Stimulated activated naive CD8-positive, alpha-beta T cell treated with anti-CD3 and anti-CD28 coated beads, Interleukin-15, Interleukin-2, amounts not matched to agents 100 ng/mL and 50 ng/mL, for 24 hours (primary cell): Measurements from ENCODE around the gene CNNM3.

Source experiments
- H3K27ac Mint-ChIP-seq: one replicate; pipeline ENCODE4 v1.8.0; 2021; ENCODE audit warnings: mild to moderate bottlenecking, mixed read lengths
- H3K27me3 Mint-ChIP-seq: one replicate; pipeline ENCODE4 v1.8.0; 2021; ENCODE audit warnings: mixed read lengths
- H3K36me3 Mint-ChIP-seq: one replicate; pipeline ENCODE4 v1.8.0; 2021; ENCODE audit warnings: low read depth, mixed read lengths
- H3K4me1 Mint-ChIP-seq: one replicate; pipeline ENCODE4 v1.8.0; 2021; ENCODE audit warnings: low read depth, mixed read lengths
- H3K4me3 Mint-ChIP-seq: one replicate; pipeline ENCODE4 v1.8.0; 2021; ENCODE audit warnings: mild to moderate bottlenecking, mixed read lengths
- H3K9me3 Mint-ChIP-seq: one replicate; pipeline ENCODE4 v1.8.0; 2021; ENCODE audit warnings: mixed read lengths

CNNM3 gene

DNA sequence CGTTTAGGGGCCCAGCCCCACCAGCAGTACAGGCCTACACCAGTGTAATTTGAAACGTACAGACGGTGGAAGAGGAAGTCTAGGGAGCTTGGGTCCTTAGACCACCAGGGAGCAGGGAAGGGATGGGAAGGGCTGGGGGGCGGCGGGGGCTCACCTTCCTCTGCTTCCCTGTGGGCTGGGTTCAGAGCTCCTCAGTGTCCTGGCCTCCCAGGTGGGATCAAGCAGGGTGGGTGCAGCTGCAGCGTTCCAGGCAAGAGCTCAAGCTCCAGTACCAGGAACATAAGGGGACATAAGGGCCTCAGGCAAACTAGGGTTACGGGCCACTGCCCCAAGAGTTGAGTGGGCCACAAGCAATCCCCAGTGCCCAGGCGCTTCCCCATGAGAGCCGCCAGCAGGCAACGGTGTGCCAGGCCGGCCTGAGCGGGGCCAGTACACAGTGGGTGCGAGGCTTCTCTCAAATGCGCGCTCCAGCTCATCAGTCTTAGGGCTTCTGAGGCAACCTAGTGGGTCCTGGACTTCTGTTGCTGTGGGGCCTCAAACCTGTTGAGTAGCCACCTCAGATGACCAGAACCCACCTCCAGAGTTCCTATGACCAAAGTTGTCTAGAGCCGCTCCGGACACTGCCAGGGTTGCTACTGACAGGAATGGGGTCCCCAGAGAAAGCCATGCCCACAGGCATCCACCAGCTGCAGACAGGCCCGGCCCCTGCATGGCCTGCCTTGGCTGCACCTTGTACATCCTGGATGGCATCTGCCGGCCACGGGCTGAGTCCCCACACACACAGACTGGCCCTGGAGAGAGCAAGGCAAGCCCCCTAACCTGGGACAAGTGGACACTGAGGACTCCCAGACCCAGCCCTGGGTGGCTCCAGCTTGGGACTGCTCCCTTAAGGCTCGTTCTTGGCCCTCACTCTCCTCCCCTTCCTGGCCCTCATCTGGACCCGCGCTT lies 22.6 kb downstream of the CNNM3 start:
- peak overlapping the region; percentile 49 for H3K27ac Mint-ChIP-seq

DNA sequence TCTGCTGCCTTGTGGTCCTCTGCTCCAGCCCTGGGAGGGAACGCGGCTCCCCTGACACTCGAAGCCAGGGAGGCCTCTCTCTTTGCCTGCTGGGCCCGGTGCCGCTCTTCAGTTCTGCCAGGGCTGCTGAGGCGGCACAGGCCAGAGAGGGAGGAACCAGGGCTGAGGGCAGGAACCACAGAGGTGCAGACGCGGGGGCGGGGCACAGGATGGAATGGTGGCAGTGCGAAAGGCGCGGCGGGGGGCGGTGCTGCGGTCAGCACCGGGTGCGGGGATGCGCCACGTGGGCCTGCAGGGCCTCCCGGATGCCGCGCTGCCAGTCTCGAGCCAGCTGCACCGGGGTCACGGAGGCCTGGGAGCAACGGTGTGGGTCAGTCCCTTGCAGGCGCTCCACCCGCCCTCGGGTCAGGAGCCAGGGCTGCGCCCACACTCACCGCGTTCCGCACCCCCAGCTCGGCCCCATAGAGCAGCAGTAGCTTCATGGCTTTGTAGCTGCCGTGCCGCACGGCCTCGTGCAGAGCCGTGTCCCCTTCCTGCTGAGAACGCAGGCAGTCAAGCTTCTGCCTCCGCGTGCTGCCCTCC lies 23.3 kb downstream of the CNNM3 start:
- Mint-ChIP-seq H3K4me3 (no peak overlapping the region), H3K4me1 (peaks cover 19% of the 10 kb centered on the region), H3K27me3 (no peaks in the 10 kb centered on the region), H3K36me3 (peaks cover 11% of the 10 kb centered on the region), H3K27ac (peak overlapping the region; percentile 49), H3K9me3 (no peaks in the 10 kb centered on the region)

More for the DNA sequence above, 22.6 kb downstream of the CNNM3 start:
- no peak overlapping the region for H3K4me3 Mint-ChIP-seq
- no peaks in the 10 kb centered on the region for H3K9me3 Mint-ChIP-seq
- peaks cover 19% of the 10 kb centered on the region for H3K4me1 Mint-ChIP-seq
- peaks cover 12% of the 10 kb centered on the region for H3K36me3 Mint-ChIP-seq
- no peaks in the 10 kb centered on the region for H3K27me3 Mint-ChIP-seq

DNA sequence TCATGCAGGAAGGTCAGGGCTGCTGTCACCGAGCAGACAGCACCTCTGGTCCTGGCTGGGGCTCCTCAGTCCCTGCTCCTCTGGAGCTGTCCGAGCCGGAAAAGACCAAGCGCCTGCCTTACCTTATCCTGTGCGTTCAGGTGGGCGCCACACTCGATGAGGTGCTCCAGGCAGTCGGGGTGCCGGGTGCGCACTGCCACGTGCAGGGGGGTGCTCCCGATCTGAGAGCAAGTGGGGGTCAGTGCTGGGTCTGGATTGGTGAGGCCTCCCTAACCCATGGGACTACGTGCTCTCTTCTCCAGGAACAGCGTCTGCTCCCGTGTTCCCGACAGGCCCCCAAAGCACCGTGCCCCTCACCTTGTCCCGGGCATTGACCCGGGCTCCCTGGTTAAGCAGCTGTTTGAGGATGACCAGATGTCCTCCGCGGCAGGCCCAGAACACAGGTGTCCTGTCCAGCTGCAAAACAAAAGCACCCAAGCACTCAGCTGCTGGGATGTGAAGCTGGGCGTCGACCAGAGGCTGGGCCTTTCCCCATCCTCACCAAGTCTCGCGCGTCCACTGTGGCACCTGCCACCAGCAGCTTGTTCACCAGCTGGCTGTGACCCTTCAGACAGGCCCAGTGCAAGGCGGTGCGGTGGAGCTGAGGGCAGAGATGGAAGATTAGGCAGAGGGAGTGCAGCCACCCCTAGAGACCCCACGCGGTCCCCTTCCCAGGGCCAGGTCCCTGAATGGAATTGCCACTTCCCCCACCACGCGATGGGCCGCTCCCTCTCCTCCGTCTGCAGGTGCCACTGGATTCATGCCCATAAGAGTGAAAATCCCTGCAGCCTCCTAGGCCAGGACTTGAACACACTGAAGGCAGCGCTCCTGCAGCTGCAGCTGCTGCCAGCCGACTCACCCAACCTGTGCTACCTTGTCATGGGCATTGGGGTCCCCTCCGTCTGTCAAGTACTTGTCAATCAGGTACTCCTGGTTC lies 24.1 kb downstream of the CNNM3 start:
- H3K27ac Mint-ChIP-seq, result peak overlapping the region; percentile 45
- H3K27me3 Mint-ChIP-seq, result no peaks in the 10 kb centered on the region
- H3K4me1 Mint-ChIP-seq, result peaks cover 19% of the 10 kb centered on the region
- no peaks in the 10 kb centered on the region for H3K9me3 Mint-ChIP-seq
- no peak overlapping the region for H3K4me3 Mint-ChIP-seq
- H3K36me3 Mint-ChIP-seq, result peaks cover 6% of the 10 kb centered on the region

GRCh38 chr2:96841701-96842495 lies 25.8 kb downstream of the CNNM3 start:
- no peaks in the 10 kb centered on the region for H3K9me3 Mint-ChIP-seq
- no peaks in the 10 kb centered on the region for H3K27me3 Mint-ChIP-seq
- no peak overlapping the region for H3K4me3 Mint-ChIP-seq
- peaks cover 19% of the 10 kb centered on the region for H3K4me1 Mint-ChIP-seq
- no peak overlapping the region for H3K27ac Mint-ChIP-seq
- H3K36me3 Mint-ChIP-seq, result peaks cover 6% of the 10 kb centered on the region

GRCh38 chr2:96842600-96842999 lies 26.5 kb downstream of the CNNM3 start:
- Mint-ChIP-seq H3K9me3 (no peaks in the 10 kb centered on the region), H3K27ac (no peak overlapping the region), H3K4me1 (peaks cover 19% of the 10 kb centered on the region), H3K36me3 (peaks cover 10% of the 10 kb centered on the region), H3K27me3 (no peaks in the 10 kb centered on the region), H3K4me3 (no peak overlapping the region)

GRCh38 chr2:96843538-96844268 lies 27.6 kb downstream of the CNNM3 start, which contains the start of gene ANKRD23:
Gene ANKRD23 (minus strand): TSS chr2:96844021. CDS start chr2:96843992, 29 bp downstream.
- Mint-ChIP-seq H3K27ac (peak within 1 kb of the TSS; percentile 26), H3K36me3 (peaks cover 17% of the 10 kb centered on the region), H3K9me3 (no peaks in the 10 kb centered on the region), H3K4me3 (no peak within 1 kb of the TSS), H3K4me1 (peaks cover 19% of the 10 kb centered on the region), H3K27me3 (no peaks in the 10 kb centered on the region)

DNA sequence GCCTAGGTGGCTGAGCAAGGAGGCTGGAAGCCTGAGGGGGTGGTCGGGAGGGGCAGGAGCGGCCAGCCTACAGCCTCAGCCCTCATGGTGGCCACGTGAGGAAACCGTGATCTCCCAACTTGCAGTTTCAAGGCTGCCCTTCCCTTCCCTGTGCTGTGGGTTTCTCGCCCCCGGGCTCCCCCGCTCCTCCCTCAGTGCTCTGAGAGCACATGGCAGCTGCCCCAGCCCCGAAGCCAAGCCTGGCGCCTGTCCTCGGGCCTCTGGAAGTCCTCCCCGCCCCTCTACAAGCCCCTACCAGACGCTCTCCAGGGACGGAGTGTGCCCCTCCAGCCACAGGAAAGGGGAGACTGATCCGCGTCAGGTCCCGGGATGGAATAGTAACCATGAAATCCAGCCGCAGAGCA lies 28.3 kb downstream of the CNNM3 start:
- no peaks in the 10 kb centered on the region for H3K9me3 Mint-ChIP-seq
- no peak overlapping the region for H3K4me3 Mint-ChIP-seq
- H3K4me1 Mint-ChIP-seq, result peaks cover 13% of the 10 kb centered on the region
- no peak overlapping the region for H3K27ac Mint-ChIP-seq
- peaks cover 17% of the 10 kb centered on the region for H3K36me3 Mint-ChIP-seq
- no peaks in the 10 kb centered on the region for H3K27me3 Mint-ChIP-seq

GRCh38 chr2:96846825-96847224 lies 30.8 kb downstream of the CNNM3 start:
- Mint-ChIP-seq H3K36me3 (peaks cover 20% of the 10 kb centered on the region), H3K4me1 (peaks cover 6% of the 10 kb centered on the region), H3K27me3 (no peaks in the 10 kb centered on the region), H3K4me3 (no peak overlapping the region), H3K9me3 (no peaks in the 10 kb centered on the region), H3K27ac (no peak overlapping the region)

- peaks cover 23% of the 10 kb centered on the region for H3K36me3 Mint-ChIP-seq
- no peaks in the 10 kb centered on the region for H3K9me3 Mint-ChIP-seq
Measured at GRCh38 chr2:96847586-96847985, 31.5 kb downstream of the CNNM3 start.

GRCh38 chr2:96848264-96848663 lies 32.2 kb downstream of the CNNM3 start:
- peaks cover 28% of the 10 kb centered on the region for H3K36me3 Mint-ChIP-seq
- H3K27me3 Mint-ChIP-seq, result no peaks in the 10 kb centered on the region
- no peak overlapping the region for H3K27ac Mint-ChIP-seq
- no peak overlapping the region for H3K4me3 Mint-ChIP-seq
- H3K4me1 Mint-ChIP-seq, result no peaks in the 10 kb centered on the region
- no peaks in the 10 kb centered on the region for H3K9me3 Mint-ChIP-seq

More at GRCh38 chr2:96847586-96847985, 31.5 kb downstream of the CNNM3 start:
- H3K27ac Mint-ChIP-seq, result no peak overlapping the region
- no peak overlapping the region for H3K4me3 Mint-ChIP-seq
- no peaks in the 10 kb centered on the region for H3K4me1 Mint-ChIP-seq
- no peaks in the 10 kb centered on the region for H3K27me3 Mint-ChIP-seq

DNA sequence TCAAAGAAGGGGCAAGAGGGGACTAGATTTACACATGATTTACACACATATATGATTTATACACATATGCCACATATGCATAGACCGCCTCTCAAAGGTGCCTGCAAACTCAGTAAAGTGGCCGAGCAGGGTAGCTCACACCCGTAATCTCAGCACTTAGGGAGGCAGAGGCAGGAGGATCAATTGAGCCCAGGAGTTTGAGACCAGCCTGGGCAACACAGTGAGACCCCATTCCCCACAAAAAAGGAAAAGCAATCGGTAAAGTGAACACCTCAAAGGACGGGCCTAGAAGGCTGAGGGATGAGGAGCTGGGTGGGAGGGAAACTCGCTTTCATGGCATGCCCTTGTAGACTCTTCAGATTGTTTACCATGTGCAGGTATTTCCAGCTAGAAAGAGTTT lies 36.6 kb downstream of the CNNM3 start:
- no peak overlapping the region for H3K4me3 Mint-ChIP-seq
- H3K27ac Mint-ChIP-seq, result no peak overlapping the region
- H3K36me3 Mint-ChIP-seq, result peaks cover 34% of the 10 kb centered on the region

DNA sequence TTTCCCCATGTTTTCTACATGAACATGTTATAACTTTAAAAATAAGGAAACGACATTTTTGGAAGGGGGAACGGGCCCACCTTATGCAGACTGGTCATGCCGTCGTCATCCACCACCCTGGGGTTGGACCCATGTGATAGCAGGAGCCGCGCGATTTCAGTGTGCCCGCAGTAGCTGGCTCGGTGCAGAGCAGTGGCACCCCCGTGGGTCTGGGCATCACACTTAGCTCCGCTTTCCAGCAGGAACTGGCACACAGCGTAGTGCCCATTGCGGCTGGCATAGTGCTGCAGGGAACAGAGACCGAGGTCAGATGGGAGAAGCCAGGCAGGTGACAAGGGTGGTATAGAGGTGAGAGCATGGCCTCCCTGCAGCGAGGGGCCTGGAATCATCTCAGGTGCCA lies 37.3 kb downstream of the CNNM3 start:
- Mint-ChIP-seq H3K4me3 (no peak overlapping the region), H3K27me3 (no peaks in the 10 kb centered on the region), H3K36me3 (peaks cover 29% of the 10 kb centered on the region), H3K4me1 (peaks cover 21% of the 10 kb centered on the region), H3K9me3 (no peaks in the 10 kb centered on the region), H3K27ac (no peak overlapping the region)

More for the DNA sequence above, 36.6 kb downstream of the CNNM3 start:
- Mint-ChIP-seq H3K9me3 (no peaks in the 10 kb centered on the region), H3K4me1 (peaks cover 20% of the 10 kb centered on the region), H3K27me3 (no peaks in the 10 kb centered on the region)
